ENCODE measurements around the gene DUSP2. TPM values are rescaled to one million over a fixed set of nuclear protein-coding genes. Genes with fewer than 3 reads are reported as not detected.

Gene DUSP2
- total and polyA plus RNA-seq, 7 donors: 1.2 to 17.4 (median 2.8) TPM; not detected in 1

DNA sequence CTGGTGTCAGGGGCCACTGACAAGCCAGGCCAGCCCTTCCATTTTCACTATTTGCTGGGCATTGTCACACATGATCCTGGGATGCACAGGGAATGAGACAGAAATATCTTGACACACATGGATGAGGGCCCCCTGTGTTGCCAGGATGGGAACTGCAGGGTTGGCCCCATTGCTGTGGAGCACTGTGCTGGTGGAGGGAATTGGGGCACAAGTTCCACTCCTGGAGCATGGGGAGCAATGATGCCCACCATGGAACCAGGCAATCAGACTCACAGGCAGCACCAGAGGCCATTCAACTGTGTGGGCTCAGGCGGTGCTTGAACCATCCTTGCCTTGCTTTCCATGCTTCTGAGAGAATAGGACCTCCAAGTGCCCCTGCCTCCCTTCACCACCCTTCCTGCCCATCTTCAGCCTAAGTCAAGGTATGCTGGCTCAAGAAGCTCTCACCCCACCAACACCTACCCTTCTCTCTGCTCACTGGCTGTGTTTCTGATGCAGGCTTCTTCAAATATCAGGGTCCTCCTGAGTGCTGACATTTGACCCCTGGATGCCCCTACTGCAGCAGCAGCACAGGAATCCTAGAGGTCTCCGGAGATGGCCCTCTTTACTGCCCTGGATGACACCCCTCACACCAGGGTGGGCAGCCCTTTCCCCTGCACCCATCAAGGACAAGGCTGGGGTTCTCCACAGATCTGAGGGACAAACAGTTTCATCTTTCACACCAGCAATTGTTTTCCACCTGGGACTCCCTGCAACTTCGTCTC lies 39.9 kb downstream of the DUSP2 start:
- intact Hi-C loops (cut with DNase I): no loop called here
- peaks cover 0 to 5% (median 0%) of the 10 kb centered on the region in 3 donors for H3K27me3 ChIP-seq
- H3K9me3 ChIP-seq: peaks cover 0 to 18% (median 7%) of the 10 kb centered on the region in 4 donors
- H3K27ac ChIP-seq: no peak overlapping the region
- H3K4me3 ChIP-seq: no peak overlapping the region
- TF ChIP-seq, protein P1, sequence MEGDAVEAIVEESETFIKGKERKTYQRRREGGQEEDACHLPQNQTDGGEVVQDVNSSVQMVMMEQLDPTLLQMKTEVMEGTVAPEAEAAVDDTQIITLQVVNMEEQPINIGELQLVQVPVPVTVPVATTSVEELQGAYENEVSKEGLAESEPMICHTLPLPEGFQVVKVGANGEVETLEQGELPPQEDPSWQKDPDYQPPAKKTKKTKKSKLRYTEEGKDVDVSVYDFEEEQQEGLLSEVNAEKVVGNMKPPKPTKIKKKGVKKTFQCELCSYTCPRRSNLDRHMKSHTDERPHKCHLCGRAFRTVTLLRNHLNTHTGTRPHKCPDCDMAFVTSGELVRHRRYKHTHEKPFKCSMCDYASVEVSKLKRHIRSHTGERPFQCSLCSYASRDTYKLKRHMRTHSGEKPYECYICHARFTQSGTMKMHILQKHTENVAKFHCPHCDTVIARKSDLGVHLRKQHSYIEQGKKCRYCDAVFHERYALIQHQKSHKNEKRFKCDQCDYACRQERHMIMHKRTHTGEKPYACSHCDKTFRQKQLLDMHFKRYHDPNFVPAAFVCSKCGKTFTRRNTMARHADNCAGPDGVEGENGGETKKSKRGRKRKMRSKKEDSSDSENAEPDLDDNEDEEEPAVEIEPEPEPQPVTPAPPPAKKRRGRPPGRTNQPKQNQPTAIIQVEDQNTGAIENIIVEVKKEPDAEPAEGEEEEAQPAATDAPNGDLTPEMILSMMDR (IDR thresholded peaks at IDR 0.05): no peak
- no peak for TF ChIP-seq EP300 (IDR thresholded peaks at IDR 0.05)
- no peak for TF ChIP-seq POLR2AphosphoS5 (IDR thresholded peaks at IDR 0.05)
- no peak for TF ChIP-seq POLR2A (IDR thresholded peaks at IDR 0.05)
- 85 to 90% methylated on average over 3 of the region's 3 CpGs for WGBS, 2 donors
- peaks cover 0 to 11% (median 3%) of the 10 kb centered on the region in 4 donors for H3K4me1 ChIP-seq
- no peak for DNase-seq
- H3K36me3 ChIP-seq: no peaks in the 10 kb centered on the region

- peak; percentile 48 for DNase-seq
- WGBS, 2 donors: 94% methylated on average over 6 of the region's 6 CpGs
- no peaks in the 10 kb centered on the region for H3K36me3 ChIP-seq
- H3K4me3 ChIP-seq: no peak overlapping the region
- peaks cover 0 to 5% (median 0%) of the 10 kb centered on the region in 3 donors for H3K27me3 ChIP-seq
- H3K27ac ChIP-seq: no peak overlapping the region
- intact Hi-C loops (cut with DNase I): no loop called here
- TF ChIP-seq POLR2A (IDR thresholded peaks at IDR 0.05): no peak
- TF ChIP-seq, protein P1 (IDR thresholded peaks at IDR 0.05): no peak
- no peak for TF ChIP-seq EP300 (IDR thresholded peaks at IDR 0.05)
- no peak for TF ChIP-seq POLR2AphosphoS5 (IDR thresholded peaks at IDR 0.05)
- H3K9me3 ChIP-seq: peaks cover 0 to 18% (median 7%) of the 10 kb centered on the region in 4 donors
- H3K4me1 ChIP-seq: peaks cover 0 to 11% (median 3%) of the 10 kb centered on the region in 4 donors
Measured at GRCh38 chr2:96104487-96104861, 40.8 kb downstream of the DUSP2 start.

DNA sequence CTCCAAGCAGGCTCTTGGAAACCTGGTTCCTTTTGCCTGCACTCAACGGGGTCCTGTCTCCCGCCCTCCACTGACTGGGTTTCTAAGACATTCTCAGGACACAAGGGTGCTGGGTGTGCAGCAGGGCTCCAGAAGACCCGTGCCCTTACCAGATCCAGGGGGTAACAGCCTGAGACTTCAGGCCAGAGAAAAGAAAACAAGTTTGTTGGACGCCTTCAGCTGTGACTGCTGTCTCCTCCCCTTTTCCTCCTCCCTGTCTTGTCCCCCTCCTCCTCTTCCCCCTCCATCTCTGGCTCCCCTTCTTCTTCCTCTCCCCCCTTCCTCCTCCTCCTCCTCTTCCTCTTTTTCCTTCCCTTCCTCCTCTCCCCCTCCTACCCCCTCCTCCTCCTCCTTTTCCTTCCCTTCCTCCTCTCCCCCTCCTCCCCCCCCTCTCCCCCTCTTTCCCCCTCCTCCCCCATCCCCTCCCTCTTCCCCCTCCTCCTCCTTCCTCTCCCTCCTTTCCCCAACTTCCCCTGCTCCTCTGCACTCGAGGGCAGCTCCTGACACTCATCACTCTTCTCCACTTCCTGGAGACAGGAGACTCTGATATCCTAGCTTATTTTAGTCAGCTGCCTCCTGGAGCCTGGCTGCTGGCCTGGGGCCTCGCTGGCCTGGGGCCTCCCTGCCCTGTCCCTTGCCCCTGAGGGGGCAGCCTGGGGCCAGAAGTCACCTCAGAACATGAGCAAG lies 41.3 kb downstream of the DUSP2 start:
- no peak overlapping the region for H3K27ac ChIP-seq
- 38 to 54% methylated on average over 6 of the region's 6 CpGs for WGBS, 2 donors
- no peak for DNase-seq

DNA sequence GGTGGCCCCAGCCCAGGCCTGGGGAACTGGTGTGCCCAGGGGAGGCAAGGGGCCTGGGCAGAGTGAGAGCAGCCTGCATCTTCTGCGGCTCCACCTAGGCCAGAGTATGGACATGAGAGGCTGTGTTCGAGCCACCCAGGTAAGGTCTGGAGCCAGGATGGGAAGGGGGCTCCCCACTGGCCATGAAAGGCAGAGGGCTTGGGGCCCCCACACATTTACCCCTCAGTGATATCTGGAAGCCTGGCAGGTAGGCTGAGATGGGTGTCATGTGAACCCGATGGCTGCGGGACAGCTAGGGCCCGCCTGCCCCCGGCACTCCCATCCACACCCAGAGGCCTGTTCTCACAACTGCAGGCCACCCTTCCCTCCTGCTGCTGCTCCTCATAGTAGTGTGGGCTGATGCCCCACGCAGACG lies 42.0 kb downstream of the DUSP2 start:
- Histone ChIP-seq H3K9me3 (peaks cover 0 to 18% (median 7%) of the 10 kb centered on the region in 4 donors), H3K27me3 (peaks cover 0 to 2% (median 0%) of the 10 kb centered on the region in 3 donors), H3K4me1 (no peaks in the 10 kb centered on the region), H3K36me3 (no peaks in the 10 kb centered on the region), H3K27ac (no peak overlapping the region), H3K4me3 (no peak overlapping the region)
- 53 to 77% methylated on average over 8 of the region's 8 CpGs for WGBS, 2 donors
- peak; percentile 33 for DNase-seq
- intact Hi-C loops (cut with DNase I): no loop called here
- TF ChIP-seq POLR2A (IDR thresholded peaks at IDR 0.05) (no peak), EP300 (IDR thresholded peaks at IDR 0.05) (no peak), POLR2AphosphoS5 (IDR thresholded peaks at IDR 0.05) (no peak)
- TF ChIP-seq, protein P1 (IDR thresholded peaks at IDR 0.05): no peak

More for the DNA sequence above, 41.3 kb downstream of the DUSP2 start:
- peaks cover 0 to 5% (median 0%) of the 10 kb centered on the region in 3 donors for H3K27me3 ChIP-seq
- peaks cover 0 to 18% (median 7%) of the 10 kb centered on the region in 4 donors for H3K9me3 ChIP-seq
- H3K36me3 ChIP-seq: no peaks in the 10 kb centered on the region
- H3K4me3 ChIP-seq: no peak overlapping the region
- intact Hi-C loops (cut with DNase I): no loop called here
- peaks cover 0 to 7% (median 2%) of the 10 kb centered on the region in 4 donors for H3K4me1 ChIP-seq
- TF ChIP-seq POLR2A (IDR thresholded peaks at IDR 0.05) (no peak), EP300 (IDR thresholded peaks at IDR 0.05) (no peak), POLR2AphosphoS5 (IDR thresholded peaks at IDR 0.05) (no peak)
- TF ChIP-seq, protein P1 (IDR thresholded peaks at IDR 0.05): no peak

Data from sigmoid colon (tissue), 7 donors.